DMS53 (cell line): Measurements from ENCODE around the gene C21orf91.
A peak's percentile ranks its signal among the peaks of the same experiment; 100 is the strongest.

Experiments used
- DNase-seq: peaks from one replicate; lab custom pipeline; 2025; lab: John Stamatoyannopoulos, UW

The C21orf91 gene

DNA sequence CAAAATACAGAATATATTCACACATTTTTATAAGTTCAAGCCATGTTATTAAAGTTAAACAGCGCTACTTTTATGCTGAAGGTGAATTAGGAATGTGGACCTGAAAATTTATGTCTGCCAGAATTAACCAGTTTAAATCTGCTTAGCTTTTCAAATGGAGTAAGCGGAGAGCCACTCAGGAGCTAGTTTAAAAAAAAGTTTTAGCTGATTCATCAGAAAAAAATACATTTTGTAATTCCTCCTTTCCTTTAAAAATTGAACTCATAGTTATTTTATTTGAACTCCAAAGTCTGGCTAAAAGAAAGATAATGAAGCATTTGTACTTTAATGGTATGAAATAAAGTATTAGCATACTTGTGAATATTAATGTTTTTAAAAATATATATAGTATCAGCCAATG is 21.2 kb downstream of the C21orf91 start:
- no peak for DNase-seq

GRCh38 chr21:17796503-17796902 is 22.7 kb downstream of the C21orf91 start:
- DNase-seq, result no peak

DNA sequence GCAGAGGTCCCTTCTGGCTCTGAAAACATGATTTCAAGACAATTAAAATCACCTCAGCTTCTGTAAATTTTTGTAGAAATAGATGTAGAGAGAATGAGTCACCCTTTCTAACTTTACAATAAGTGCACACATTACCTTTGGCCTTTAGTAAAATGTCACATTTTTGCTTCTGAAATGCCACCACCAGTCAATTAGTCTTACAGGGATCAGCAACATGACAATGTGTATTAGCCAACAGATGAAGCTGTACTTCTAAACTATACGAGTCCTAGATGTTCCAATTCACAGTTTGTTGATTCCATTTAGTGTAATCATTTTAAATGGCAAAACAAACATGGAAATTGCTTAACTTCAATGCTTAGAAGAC is 23.1 kb downstream of the C21orf91 start:
- no peak for DNase-seq

DNA sequence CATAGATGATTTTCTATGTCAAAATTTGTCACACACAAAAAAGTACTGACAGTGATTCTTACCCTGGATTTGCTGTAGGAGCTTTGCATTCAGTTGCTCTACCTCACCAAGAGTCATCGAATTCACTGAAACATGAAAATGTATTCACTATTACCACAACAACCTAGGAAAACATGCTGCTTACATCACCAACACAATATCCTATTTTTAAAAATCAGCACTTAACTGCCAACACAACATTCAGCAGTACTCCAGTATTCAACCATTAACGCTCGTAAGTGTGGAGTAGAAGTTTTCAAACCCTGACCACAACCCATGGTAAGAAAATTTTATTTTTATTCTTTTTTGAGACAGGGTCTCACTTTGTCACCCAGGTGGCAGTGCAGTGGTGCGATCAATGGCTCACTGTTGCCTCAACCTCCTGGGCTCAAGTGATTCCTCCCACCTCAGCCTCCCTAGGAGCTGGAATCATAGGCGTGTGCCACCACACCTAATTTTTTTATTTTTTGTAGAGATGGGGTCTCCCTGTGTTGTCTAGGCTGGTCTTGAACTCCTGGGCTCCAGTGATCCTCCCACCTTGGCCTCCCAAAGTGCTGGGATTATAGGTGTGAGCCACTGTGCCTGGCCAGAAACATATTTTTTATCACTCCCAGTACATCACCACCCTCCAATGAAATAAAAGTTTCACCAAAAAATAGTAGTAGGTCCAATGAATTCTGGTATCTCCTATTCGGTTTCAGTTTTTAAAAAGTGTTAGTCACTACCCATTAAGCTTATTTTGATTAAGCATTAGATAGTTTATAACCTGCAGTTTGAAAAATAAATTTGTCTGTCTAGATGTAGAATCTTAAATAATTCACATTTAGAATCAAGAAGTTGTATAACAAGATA is 23.8 kb downstream of the C21orf91 start:
- DNase-seq, result no peak

DNA sequence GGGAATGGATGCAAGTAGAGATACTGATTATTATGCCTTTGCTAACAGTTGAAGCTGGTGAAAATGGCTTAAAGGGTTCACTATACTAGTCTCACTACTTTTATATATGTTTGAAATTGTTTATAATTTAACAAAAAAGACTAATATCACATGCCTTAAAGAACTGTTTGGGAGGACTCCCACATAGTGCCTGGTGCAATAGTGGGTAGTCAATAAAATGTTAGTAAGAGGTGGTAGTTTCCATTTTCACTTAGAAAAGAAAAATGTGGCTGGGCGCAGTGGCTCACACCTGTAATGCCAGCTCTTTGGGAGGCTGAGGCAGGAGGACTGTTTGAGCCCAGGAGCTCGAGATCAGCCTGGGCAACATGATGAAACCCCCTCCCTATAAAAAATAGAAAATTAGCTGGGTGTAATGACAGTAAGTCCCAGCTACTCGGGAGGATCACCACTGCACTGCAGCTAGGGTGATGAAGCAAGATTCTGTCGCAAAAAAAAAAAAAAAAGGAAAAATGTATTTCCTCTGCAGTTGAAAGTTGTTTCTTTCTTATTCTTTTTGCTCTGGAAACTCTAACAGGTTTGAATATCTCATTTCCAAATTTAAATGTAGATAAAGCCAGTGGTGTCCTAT is 24.5 kb downstream of the C21orf91 start:
- DNase-seq, result no peak

DNA sequence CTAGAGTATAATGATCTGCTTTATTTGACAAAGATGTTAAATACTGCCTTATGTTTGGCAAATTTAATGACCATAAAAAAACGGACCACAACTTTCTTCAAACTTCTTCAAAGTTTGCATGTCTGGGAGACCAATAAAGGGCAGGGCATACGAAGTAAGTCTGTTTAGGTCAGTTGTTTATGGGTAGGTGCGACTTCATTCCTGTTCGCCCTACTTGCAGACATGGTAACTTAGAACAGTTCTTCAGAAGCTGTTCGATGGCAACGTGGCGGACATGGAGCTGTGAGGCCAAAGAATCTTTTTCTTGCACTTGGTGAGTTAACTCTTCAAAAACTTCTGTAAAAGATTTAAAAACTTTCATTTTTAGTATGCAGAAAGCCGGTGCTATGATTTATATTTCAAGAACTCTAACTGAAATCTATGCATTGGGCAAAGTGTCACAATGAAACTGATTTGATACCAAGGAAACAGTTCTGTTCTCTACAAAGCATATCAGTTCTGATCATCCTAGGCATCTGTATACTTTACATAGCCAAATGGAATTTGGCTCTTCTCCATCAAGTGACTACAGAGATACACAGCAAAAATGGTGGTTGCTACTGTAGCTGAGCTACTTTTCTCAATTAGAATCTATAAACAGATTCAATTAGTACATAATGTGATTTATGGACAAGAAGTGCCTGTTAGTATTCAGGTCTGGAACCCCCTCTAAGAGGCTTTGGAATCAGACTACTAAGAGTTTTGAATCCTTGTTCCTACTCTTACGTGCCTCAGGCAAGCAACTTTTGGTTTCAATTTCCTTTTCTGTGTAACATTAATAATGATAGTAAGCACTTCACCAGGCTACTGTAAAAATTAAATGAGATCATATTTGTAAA is 25.7 kb downstream of the C21orf91 start:
- no peak for DNase-seq

- DNase-seq, result no peak
Observed at GRCh38 chr21:17789656-17790055, 29.5 kb downstream of the C21orf91 start.

DNA sequence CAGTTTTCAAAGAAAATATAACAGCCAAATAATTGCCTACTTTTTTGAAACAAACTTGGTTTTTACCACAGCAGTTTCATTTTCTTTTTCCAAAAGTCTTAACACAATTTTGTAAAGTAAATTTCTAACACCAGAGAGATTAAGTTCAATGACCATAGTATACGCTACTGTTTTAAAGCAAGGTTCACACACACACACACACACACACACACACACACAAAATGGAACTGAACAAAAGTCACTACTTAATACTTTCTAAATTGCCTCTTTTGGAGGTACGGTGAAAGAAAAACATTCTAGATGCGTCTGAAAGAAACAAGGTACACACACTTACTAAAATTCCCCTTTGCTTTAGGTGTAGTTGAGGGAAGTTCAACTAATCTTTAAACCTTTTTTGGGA is 30.1 kb downstream of the C21orf91 start:
- DNase-seq, result no peak

DNA sequence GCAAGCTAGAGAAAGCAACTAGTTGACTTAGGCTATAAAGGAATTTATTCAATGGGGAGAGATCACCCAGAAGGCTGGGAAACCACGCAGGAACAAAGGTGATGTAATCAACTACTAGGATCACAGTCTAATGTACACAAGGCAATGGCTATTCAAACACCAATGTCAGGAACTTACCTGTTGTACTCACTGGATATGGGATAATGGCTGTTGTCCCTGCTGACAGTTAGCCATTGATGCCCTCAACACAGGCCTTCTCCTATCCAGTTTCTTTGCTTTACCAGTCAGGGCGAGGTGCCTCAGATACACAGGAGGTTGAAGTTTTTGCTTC is 32.3 kb downstream of the C21orf91 start:
- peak; percentile 46 for DNase-seq

GRCh38 chr21:17786071-17786850 is 32.9 kb downstream of the C21orf91 start:
- no peak for DNase-seq

- DNase-seq, result no peak
Observed at GRCh38 chr21:17785403-17785788, 33.8 kb downstream of the C21orf91 start.

DNA sequence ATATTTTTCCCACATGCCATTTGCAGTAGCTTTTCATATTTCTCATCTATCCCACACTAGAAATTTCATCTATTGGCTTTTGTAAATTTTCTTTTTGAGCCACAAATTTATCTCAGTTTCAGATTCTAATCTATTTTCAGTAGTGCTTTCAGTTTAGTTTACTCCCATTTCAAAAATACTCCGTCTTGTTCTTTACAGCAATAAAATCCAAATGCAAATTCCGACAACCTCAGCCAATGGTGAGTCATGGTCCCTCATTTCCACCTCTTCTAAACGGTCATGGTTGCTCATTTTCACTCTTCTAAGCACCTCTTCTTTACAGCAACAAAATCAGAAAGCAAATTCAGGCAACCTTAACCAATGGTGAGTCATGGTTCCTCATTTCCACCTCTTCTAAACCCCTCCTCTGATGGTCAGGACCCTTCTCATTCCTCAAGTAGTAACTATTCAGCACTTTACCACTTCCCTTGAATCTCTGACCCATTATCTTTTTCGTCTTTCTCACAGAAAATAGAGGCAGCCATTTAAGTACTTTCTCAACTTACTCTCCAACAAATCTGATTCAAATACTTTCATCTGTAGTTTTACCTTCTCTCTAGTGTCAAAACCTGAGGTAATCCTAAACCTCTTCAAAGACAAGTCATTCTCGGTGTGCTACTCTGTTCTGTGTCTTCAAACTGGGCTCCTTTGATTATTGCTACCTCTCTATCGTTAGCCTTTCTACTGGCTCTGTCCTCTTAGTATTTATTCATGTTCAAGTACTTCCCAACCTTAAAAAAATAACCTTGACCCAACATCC is 34.4 kb downstream of the C21orf91 start:
- DNase-seq, result no peak

GRCh38 chr21:17784180-17784598 is 35.0 kb downstream of the C21orf91 start:
- DNase-seq, result no peak

DNA sequence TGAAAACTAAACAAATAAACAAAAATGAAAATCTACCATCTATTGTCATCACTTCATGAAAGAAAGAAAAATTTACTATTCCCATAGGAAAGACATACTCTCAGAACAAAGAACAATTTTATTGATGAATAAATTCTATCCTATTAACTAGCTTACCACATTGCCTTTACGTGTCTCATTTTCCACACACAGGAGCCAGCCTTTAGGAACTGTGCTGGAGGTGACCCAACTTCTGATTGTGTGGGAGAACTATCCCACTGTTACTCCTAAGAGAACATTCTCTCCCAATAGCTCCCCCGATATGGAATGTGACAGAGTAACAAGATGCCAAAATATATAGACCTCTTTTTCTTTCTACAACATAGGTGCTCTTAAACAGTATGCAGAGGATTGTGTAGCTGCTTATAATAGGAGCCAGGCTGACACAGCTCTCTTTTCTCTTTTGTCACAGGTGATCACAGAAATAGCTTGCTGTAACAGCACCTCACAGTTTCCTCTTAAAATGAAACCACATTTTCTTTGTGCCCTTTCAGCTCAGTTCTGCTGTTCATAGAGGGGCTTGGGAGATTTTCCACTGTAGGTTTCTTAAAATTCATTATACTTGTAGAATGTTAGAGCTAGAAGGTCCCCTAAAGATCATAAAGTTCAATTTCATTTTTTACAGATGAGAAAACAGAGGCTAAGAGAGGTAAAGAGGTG is 35.5 kb downstream of the C21orf91 start:
- DNase-seq, result no peak

GRCh38 chr21:17783003-17783402 is 36.2 kb downstream of the C21orf91 start:
- DNase-seq, result no peak

GRCh38 chr21:17782051-17782450 is 37.1 kb downstream of the C21orf91 start:
- DNase-seq, result no peak

DNA sequence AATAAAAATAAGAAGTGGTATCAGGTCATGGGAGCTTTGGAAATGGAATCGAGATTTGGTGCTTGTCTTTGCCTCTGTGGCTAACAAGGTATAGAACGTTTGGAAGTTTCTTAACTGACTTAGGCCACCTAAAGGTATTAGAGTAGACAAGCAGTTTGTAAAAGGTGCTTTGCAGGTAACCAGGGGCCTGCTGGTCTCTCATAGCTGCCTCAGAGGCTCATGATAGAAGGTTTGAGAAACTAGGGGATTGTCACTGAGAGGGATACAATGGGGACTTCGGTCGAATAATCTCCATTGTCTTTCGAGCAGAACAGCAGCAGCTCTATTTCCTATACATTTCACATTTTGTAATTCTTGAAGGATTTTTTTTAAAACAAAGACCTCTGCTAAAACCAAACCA is 37.6 kb downstream of the C21orf91 start:
- no peak for DNase-seq

DNA sequence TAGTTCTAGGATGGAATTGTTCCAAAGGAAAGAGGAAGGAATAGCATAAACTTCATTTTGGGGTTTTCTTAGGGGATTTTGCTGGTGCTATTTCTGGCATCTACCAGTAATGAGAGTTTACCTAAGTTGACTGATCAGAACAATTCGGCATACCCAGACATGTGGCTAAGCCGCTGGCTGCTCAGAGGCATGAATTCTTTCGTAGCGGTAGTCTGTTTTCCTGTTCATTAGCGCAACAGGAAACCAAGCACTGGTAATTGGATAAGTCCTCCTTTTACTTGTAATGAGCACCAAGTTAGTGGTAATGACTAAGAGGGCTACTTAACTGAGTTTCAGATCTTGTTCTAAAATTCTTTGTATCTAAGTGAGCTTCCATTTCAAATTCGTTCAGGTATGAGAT is 38.6 kb downstream of the C21orf91 start:
- DNase-seq, result no peak

DNA sequence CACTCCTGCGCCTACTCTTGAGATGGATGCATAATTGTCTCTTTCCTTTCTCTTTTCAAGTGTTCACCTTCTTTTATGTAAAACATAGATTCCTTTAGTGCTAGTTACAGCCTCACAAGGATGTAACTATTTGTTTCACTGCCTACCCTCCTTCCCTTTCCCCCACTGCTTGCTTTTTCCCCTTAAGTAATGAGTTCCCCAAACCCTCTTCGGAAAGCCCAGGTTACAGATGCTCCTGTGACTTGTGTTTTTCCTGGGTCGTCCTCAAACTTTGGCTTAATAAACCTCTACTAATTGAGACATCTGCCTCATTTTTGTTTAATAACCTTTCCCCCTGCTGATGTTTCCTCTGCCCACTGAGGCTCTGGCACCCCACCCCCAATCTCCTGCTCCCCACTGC is 39.2 kb downstream of the C21orf91 start:
- no peak for DNase-seq

GRCh38 chr21:17779496-17779895 is 39.7 kb downstream of the C21orf91 start:
- DNase-seq, result no peak
